Measurements from ENCODE around the gene SEC14L2.
"Not testable (repeated sequence)": the region's sequence is repeated elsewhere in the genome, so short reads cannot be mapped to it uniquely, and the experiment has no call there.

The SEC14L2 gene

DNA sequence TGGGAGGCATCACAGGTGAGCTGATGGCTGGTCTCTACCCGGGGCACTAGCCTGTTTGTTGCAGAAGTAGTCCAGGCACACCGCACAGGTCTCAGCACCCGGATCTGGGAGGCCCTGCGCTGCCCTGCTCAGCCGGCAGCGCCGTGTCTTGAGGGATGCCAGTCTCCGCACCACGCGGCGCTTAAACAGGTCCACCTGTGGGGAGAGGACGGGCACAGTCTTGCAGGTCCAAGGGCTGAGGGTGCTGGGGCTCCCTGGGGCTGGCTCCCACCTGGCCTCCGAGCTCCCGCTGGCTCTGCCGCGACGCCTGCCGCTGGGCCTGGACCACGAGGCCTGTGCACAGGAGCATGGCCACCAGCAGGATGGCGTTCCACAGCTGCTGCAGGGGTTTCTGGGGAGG is 16.8 kb upstream of the SEC14L2 start:
- FAIRE-seq, result no peak

DNA sequence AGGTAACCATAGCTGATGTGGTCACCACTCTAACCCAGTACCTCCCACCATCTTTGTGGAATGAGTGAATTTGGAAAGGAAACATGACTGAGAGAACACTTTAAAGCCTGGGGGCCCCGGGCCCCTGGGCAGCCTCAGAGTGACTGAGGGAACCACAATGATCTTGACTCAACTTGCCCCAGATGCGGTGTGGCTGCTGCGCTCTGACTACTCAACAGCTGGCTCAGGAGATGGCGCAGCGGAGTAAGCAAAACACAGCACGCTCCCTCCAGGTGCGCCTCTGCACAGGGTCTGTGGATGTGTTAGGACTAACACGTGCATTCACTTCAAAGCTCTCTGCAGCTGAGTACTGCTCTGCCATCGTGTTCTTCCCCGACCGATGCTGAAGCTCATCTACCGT is 15.6 kb upstream of the SEC14L2 start:
- no peak for FAIRE-seq

- no peak for FAIRE-seq
These were observed 14.5 kb upstream of the SEC14L2 start for GRCh38 chr22:30382340-30382739.

- no peak for FAIRE-seq
These were observed 13.8 kb upstream of the SEC14L2 start for GRCh38 chr22:30383061-30383460.

- FAIRE-seq, result no peak
These were observed 10.9 kb upstream of the SEC14L2 start for GRCh38 chr22:30385942-30386341.

- no peak for FAIRE-seq
These were observed 10.2 kb upstream of the SEC14L2 start for GRCh38 chr22:30386608-30386959.

GRCh38 chr22:30386960-30387827 is 9.6 kb upstream of the SEC14L2 start, which contains the start of gene RNF215:
TSS of gene RNF215 (minus strand) at chr22:30387411. CDS start at chr22:30387313, 98 bp downstream.
- no peak for FAIRE-seq

DNA sequence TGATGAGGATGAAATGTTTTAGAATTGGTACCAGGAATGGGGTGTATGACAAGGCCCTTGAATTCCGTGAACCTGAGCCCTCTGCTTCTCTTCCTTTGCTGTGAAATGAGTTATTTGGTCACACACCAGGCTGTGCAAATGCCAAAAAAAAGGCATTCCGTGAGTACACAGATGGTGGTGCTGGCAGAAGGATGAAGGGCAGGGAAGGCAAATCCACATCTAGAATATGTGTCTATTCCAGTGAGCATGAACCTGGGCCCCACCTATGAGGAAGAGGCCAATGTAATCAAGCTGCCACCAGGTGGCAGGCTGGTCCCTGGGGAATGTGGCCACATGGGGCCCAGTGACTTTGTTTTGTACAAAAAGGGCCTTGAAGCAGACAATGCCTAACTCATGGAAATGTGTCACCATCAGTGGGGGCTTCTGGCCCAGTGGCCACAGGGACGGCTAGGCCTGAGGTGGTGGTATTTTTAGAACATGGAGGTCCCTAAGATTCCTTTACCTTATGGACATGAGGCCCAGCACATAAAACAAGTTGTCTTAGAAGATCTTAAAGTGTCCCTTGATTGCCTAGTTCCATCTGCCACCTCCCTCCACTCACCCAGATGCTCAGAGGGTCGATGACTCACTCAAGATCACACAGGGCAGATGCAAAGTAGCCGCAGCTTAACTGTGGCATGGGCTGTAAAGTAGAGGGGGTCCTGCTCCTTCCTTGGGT is 5.7 kb upstream of the SEC14L2 start:
- FAIRE-seq, result no peak

GRCh38 chr22:30392661-30393321 is 4.0 kb upstream of the SEC14L2 start:
- no peak for FAIRE-seq

DNA sequence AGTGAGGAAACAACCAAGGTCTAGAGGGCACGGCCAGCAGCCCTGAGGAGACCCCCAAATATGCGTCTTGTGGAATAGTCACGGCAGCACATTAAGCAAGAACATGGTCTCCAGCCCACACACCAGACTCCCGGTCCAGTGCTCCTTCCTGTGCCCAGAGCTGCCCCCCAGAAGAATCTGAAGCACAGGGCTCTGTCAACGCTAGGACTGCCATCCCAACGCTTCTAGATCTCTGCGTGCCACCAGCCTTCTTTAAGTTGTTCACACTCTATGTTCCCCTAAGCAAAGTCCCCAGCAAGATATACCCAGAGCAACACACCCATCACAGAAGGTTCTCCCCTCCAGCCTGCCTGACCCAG is 3.5 kb upstream of the SEC14L2 start:
- no peak for FAIRE-seq

DNA sequence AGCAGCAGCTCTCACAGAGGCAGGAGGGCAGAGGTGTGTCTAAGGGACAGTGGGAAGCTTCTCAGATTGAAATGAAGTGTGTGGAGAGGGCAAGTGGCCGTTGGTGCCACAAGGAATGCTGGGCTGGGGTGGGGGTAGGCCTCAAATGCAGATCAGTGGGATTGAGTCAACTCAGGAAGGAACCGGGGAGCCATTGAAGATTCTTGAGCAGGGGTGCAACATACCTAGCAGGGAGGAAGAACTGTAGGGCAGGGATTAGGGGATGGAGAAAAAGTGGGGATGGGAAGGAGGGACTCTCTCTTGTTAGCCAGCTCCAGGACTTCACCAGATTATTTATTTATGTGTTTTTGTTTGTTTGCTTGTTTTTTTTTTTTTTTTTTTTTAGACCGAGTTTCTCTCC is 2.9 kb upstream of the SEC14L2 start:
- no peak for FAIRE-seq

GRCh38 chr22:30397656-30398635 is 1.1 kb downstream of the SEC14L2 start:
- no peak for FAIRE-seq

DNA sequence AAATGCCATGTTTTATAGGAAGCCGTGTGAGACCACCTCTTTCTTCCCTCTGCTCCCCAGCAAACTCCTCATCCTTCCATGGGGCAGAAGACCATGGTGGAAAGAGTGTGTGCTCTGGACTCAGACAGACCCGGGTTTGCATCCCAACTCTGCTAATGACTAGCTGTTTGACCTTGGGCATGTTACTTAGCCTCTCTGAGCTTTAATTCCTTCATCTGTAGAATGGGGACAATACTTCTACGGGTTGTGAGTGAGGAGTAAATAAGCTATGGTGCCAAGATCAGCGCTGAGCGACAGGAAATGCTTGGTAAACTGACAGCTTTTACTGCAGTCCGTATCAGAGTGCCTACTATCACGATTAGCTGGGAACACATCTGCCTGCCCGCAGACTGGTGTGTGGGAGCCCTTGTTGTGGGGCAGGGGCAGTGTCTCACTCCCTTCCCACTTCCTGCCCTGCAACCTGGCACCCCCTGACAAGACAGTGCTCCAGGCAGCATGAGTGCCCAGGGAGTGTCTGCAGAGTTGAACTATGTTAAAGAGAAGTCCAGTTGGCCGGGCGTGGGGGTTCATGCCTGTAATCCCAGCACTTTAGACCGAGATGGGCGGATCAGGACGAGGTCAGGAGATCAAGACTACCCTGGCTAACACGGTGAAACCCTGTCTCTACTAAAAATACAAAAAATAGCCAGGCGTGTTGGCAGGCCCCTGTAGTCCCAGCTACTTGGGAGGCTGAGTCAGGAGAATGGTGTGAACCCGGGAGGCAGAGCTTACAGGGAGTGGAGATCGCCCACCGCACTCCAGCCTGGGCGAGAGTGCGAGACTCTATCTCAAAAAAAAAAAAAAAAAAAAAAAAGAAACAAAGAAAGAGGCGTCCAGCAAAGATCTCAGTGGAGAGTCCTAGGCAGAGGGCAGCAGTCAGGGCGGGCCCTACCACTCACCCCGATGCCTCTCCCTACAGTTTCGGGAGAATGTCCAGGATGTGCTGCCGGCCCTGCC is 2.2 kb downstream of the SEC14L2 start:
- FAIRE-seq, result no peak

GRCh38 chr22:30399718-30400117 is 2.9 kb downstream of the SEC14L2 start:
- FAIRE-seq, result no peak

GRCh38 chr22:30400159-30400558 is 3.3 kb downstream of the SEC14L2 start:
- FAIRE-seq, result no peak

DNA sequence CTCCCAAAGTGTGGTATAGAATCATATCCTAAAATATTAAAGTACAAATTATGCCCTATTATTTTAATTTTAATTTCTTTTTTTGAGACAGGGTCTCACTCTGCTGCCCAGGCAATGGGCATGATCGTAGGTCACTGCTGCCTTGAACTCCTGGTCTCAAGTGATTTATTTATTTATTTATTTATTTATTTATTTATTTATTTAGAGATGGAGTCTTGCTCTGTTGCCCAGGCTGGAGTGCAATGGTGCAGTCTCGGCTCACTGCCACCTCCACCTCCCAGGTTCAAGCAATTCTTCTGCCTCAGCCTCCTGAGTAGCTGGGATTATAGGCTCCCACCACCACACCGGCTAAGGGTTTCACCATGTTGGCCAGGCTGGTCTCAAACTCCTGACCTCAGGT is 4.2 kb downstream of the SEC14L2 start:
- not testable (repeated sequence) for FAIRE-seq

DNA sequence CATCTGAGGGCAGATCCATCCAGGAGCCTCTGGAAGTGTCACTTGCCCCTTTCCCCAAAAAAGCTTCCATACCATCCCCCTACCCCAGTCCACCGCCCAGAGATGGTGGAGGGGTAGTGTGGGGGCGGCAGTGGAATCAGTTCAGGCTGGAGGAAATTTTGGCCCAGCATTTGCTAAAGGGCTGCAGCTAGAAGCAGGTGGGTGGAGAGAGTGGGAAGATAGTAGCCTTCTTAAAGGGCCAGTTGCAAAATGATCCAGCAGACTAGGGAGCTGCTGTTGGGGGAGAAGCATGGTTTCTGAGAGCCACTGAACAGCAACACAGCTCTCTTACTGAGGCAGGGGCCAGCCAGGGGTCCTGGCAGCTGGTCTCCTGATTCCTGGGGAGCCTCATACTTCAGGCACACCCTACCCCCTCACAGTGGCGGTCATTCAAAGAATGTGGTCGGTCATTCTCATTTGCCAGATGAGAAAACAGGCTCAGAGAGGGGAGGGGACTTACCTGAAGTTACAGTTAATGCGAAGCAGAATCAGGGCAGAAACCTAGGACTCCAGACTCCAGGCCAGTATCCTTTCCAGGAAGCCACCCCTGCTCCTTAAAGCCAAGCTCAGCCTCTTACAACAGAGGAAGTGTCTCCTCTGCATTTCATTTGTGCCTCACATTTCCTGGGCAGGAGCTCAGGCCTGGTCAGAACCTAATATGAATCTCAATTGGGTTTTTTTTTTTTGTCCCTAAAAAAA is 5.4 kb downstream of the SEC14L2 start:
- FAIRE-seq, result no peak

- not testable (repeated sequence) for FAIRE-seq
These were observed 5.9 kb downstream of the SEC14L2 start for GRCh38 chr22:30402766-30403104.

- FAIRE-seq, result no peak
These were observed 7.5 kb downstream of the SEC14L2 start for GRCh38 chr22:30404307-30404706.

GRCh38 chr22:30405731-30406130 is 8.9 kb downstream of the SEC14L2 start:
- FAIRE-seq, result no peak

- FAIRE-seq, result no peak
These were observed 9.6 kb downstream of the SEC14L2 start for GRCh38 chr22:30406400-30406799.

Data from colon (tissue), 2 donors.